ENCODE data around the gene ZNF790. TPM values are rescaled to one million over a fixed set of nuclear protein-coding genes. Genes with fewer than 3 reads are reported as not detected.

Gene ZNF790
- total and polyA plus RNA-seq, 7 donors: 1.8 to 13.3 (median 8.6) TPM

DNA sequence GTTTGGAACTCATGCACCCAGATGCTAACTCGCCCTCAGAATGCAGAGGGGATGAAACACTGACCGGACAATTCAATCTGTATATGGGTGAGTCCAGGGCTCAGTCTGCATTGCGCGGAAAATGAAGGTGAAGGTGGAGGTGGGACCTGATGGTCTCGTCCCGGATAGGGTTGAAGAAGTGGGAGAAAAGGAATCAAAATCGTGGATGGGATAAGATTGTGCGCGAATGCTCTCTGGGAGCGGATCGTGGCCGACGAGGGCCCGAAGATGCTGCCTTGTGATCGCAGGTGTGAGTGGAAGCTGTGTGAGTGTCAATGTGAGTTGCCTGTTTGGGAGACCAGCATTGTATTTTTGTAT is 65.0 kb downstream of the ZNF790 start:
- Histone ChIP-seq H3K4me1 (peaks cover 0 to 20% (median 10%) of the 10 kb centered on the region in 4 donors), H3K27me3 (peaks cover 0 to 9% (median 0%) of the 10 kb centered on the region in 3 donors), H3K9me3 (peaks cover 0 to 26% (median 5%) of the 10 kb centered on the region in 4 donors), H3K4me3 (peak overlapping the region; percentile 53 to 76 (median 71)), H3K27ac (peak overlapping the region; percentile 80 to 88 (median 84)), H3K36me3 (no peaks in the 10 kb centered on the region)
- WGBS, 2 donors: 4 to 21% methylated on average over 15 of the region's 15 CpGs
- TF ChIP-seq POLR2A (IDR thresholded peaks at IDR 0.05): no peak
- TF ChIP-seq POLR2AphosphoS5 (IDR thresholded peaks at IDR 0.05): no peak
- TF ChIP-seq EP300 (IDR thresholded peaks at IDR 0.05): no peak
- TF ChIP-seq CTCF (IDR thresholded peaks at IDR 0.05): no peak
- DNase-seq: no peak
- intact Hi-C loops (cut with DNase I): loop anchor here (2.0 kb wide), 5 partner anchors 24 to 306 kb away; partner anchors contain the start of genes ZNF345, ZNF420, ZNF461 and ZNF790

DNA sequence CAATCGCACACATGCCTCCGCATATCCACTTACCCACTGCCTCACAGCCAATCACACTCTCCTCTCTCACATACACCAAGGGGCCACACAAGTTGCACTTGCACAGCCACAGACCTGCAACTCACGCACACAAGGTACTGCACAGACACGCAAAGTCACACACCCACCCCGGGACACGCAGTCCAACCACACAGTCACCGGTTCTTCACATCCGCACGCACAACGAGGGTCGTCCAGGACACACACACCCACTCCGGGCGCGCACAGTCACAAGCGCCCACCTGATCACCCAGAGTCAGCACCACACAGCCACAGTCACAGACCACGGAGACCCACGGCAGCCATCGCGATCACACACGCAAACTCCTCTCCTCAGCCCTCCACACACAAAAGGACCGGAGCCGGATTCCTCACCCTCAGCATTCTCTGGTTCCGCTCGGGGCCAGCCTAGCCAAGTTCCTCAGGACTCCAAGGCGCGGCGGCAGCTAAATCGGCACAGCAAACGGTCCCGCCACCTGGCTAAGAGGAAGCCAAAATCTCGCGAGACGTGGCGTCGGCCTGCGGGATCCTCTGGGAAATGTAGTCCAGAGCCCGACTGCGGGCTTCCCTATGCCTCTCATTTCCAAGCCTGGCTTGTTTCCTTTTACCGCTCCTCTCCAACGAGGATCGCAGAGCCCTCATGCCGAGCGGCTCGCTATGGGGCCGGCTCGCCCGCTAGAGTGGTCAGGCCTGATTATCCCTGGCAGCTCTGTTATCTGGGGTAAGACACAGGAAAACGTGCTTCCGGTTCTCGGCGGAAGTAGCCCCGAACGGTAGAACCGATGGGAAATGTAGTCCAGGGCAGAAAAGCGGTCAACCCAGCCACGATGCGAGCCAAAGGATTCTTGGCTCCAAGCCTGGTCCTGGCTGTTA is 65.6 kb downstream of the ZNF790 start, which contains the start of gene ZNF850:
Gene ZNF850, minus strand, starts transcription at position 497 of the 912 bp plus-strand sequence. CDS start 10,201 bp downstream, outside the sequence.
- intact Hi-C loops (cut with DNase I): loop anchor here (2.0 kb wide), 5 partner anchors 24 to 306 kb away; partner anchors contain the start of genes ZNF345, ZNF420, ZNF461 and ZNF790
- Histone ChIP-seq H3K4me1 (peaks cover 0 to 20% (median 10%) of the 10 kb centered on the region in 4 donors), H3K27ac (peak within 1 kb of the TSS; percentile 80 to 88 (median 84)), H3K27me3 (peaks cover 0 to 9% (median 0%) of the 10 kb centered on the region in 3 donors), H3K36me3 (no peaks in the 10 kb centered on the region), H3K9me3 (peaks cover 0 to 27% (median 5%) of the 10 kb centered on the region in 4 donors), H3K4me3 (peak within 1 kb of the TSS; percentile 53 to 76 (median 71))
- WGBS, 2 donors: 0% methylated on average over 57 of the region's 57 CpGs
- DNase-seq: peak; percentile 97
- peak; percentile 15 to 78 (median 53) for TF ChIP-seq POLR2AphosphoS5 (IDR thresholded peaks at IDR 0.05)
- TF ChIP-seq EP300 (IDR thresholded peaks at IDR 0.05): no peak
- no peak for TF ChIP-seq CTCF (IDR thresholded peaks at IDR 0.05)
- TF ChIP-seq POLR2A (IDR thresholded peaks at IDR 0.05): no peak

- TF ChIP-seq POLR2AphosphoS5 (IDR thresholded peaks at IDR 0.05) (no peak), CTCF (IDR thresholded peaks at IDR 0.05) (no peak), POLR2A (IDR thresholded peaks at IDR 0.05) (no peak), EP300 (IDR thresholded peaks at IDR 0.05) (no peak)
- Histone ChIP-seq H3K27ac (peak overlapping the region; percentile 80 to 88 (median 84)), H3K4me3 (peak overlapping the region; percentile 53 to 76 (median 71)), H3K9me3 (peaks cover 0 to 32% (median 5%) of the 10 kb centered on the region in 4 donors), H3K36me3 (no peaks in the 10 kb centered on the region), H3K27me3 (peaks cover 0 to 9% (median 0%) of the 10 kb centered on the region in 3 donors), H3K4me1 (peaks cover 0 to 20% (median 10%) of the 10 kb centered on the region in 4 donors)
- WGBS, 2 donors: 2 to 3% methylated on average over 29 of the region's 29 CpGs
- intact Hi-C loops (cut with DNase I): loop anchor here (2.0 kb wide), 5 partner anchors 25 to 307 kb away; partner anchors contain the start of genes ZNF345, ZNF420, ZNF461 and ZNF790
- DNase-seq: peak; percentile 69
Observed at GRCh38 chr19:36771261-36772231, 66.6 kb downstream of the ZNF790 start.

Small RNA genes within 50 kb of the gene (small RNA-seq; reads per million reads assigned to genes)
- 0 reads per million in 3 donors for gene RF00019

Other genes with a start within 250 kb of the ZNF790 start
- 10 to 100 TPM; 13.2 to 22.8 (median 19.5) TPM for gene ZNF382, start 233.1 kb downstream of the ZNF790 start, total RNA-seq
- 1 to 10 TPM in 1 of 3 donors, under 1 TPM in 1, not detected in 1; 0.60 to 2.1 TPM for gene ZNF382, start 233.1 kb downstream of the ZNF790 start, polyA plus RNA-seq
- gene ZNF461, start 171.6 kb downstream of the ZNF790 start, total RNA-seq: 10 to 100 TPM in 2 of 4 donors, 1 to 10 TPM in 2; 6.6 to 11.1 (median 9.4) TPM
- 1 to 10 TPM in 2 of 3 donors, under 1 TPM in 1; 0.92 to 3.6 (median 3.5) TPM for gene ZNF461, start 171.6 kb downstream of the ZNF790 start, polyA plus RNA-seq
- 10 to 100 TPM in 2 of 4 donors, 1 to 10 TPM in 2; 7.2 to 13.9 (median 11.0) TPM for gene ZNF567, start 150.8 kb downstream of the ZNF790 start, total RNA-seq
- gene ZNF567, start 150.8 kb downstream of the ZNF790 start, polyA plus RNA-seq: 1 to 10 TPM; 1.2 to 2.3 (median 2.1) TPM
- gene ZNF850, start 65.6 kb downstream of the ZNF790 start, total RNA-seq: 1 to 10 TPM; 2.2 to 4.6 (median 3.3) TPM
- 1 to 10 TPM in 1 of 3 donors, under 1 TPM in 2; 0.23 to 1.2 (median 0.55) TPM for gene ZNF850, start 65.6 kb downstream of the ZNF790 start, polyA plus RNA-seq
- gene ZNF345, start 12.5 kb upstream of the ZNF790 start, total RNA-seq: 10 to 100 TPM in 1 of 4 donors, 1 to 10 TPM in 3; 4.6 to 13.0 (median 6.2) TPM
- 1 to 10 TPM in 2 of 3 donors, under 1 TPM in 1; 0.69 to 3.6 (median 3.1) TPM for gene ZNF345, start 12.5 kb upstream of the ZNF790 start, polyA plus RNA-seq
- gene ZNF829, start 77.9 kb upstream of the ZNF790 start, total RNA-seq: 1 to 10 TPM; 3.6 to 6.4 (median 4.8) TPM
- 1 to 10 TPM in 1 of 3 donors, under 1 TPM in 2; under 0.01 to 1.3 (median 0.23) TPM for gene ZNF829, start 77.9 kb upstream of the ZNF790 start, polyA plus RNA-seq
- 10 to 100 TPM in 3 of 4 donors, 1 to 10 TPM in 1; 8.7 to 18.9 (median 14.0) TPM for gene ZNF568, start 77.9 kb upstream of the ZNF790 start, total RNA-seq
- 1 to 10 TPM in 1 of 3 donors, under 1 TPM in 2; 0.60 to 3.2 (median 0.69) TPM for gene ZNF568, start 77.9 kb upstream of the ZNF790 start, polyA plus RNA-seq
- 10 to 100 TPM in 3 of 4 donors, 1 to 10 TPM in 1; 8.4 to 18.6 (median 14.1) TPM for gene ZNF420, start 240.0 kb upstream of the ZNF790 start, total RNA-seq
- gene ZNF420, start 240.0 kb upstream of the ZNF790 start, polyA plus RNA-seq: 1 to 10 TPM; 1.2 to 4.2 (median 3.8) TPM